ENCODE results near the gene DDB1.

GRCh38 chr11:61302550-61302949, 30.4 kb downstream of the DDB1 start:
- TF ChIP-seq CTCF (IDR thresholded peaks at IDR 0.05 in 4 of 5, conservative IDR thresholded peaks at IDR 0.05 in 1 of 5) (no peak), POLR2A (IDR thresholded peaks at IDR 0.05) (no peak)

Measured in gastrocnemius medialis (tissue), 4 donors.